BE2C (cell line): ENCODE results near the gene TMPRSS13.
"Not testable (repeated sequence)": the region's sequence is repeated elsewhere in the genome, so short reads cannot be mapped to it uniquely, and the experiment has no call there.

Source experiments
- DNase-seq: peaks from one replicate; pipeline ENCODE4 v3.0.0-alpha.2; 2020
- H3K27me3 ChIP-seq: fragments of 250-450 bp; sonication (Bioruptor Pico); 2 replicates; pipeline ENCODE4 v1.5.1; 2020; ENCODE audit warnings: mild to moderate bottlenecking
- H3K36me3 ChIP-seq: fragments of 250-450 bp; sonication (Bioruptor Pico); 2 replicates; pipeline ENCODE4 v1.5.1; 2020; ENCODE audit warnings: mild to moderate bottlenecking
- H3K4me1 ChIP-seq: fragments of 250-450 bp; sonication (Bioruptor Pico); 2 replicates; pipeline ENCODE4 v1.5.1; 2020
- H3K4me3 ChIP-seq: 2 replicates; pipeline ENCODE4 v1.5.1; 2011; ENCODE audit warnings: low read depth, low read length
- H3K9me3 ChIP-seq: fragments of 250-450 bp; sonication (Bioruptor Pico); 2 replicates; pipeline ENCODE4 v1.5.1; 2020
- CTCF ChIP-seq: IDR thresholded peaks from 2 replicates; pipeline ENCODE4 v1.5.1; 2012; ENCODE audit warnings: mild to moderate bottlenecking, low read depth, low read length

Gene TMPRSS13

GRCh38 chr11:117869604-117870003, 59.6 kb downstream of the TMPRSS13 start:
- no peak for DNase-seq
- H3K9me3 ChIP-seq, result no peaks in the 10 kb centered on the region
- H3K27me3 ChIP-seq, result no peaks in the 10 kb centered on the region
- no peak for TF ChIP-seq CTCF
- peaks cover 19% of the 10 kb centered on the region for H3K36me3 ChIP-seq
- H3K4me3 ChIP-seq, result no peak overlapping the region
- H3K4me1 ChIP-seq, result peaks cover 45% of the 10 kb centered on the region

- H3K27me3 ChIP-seq, result no peaks in the 10 kb centered on the region
- DNase-seq, result no peak
- no peaks in the 10 kb centered on the region for H3K9me3 ChIP-seq
- H3K36me3 ChIP-seq, result peaks cover 19% of the 10 kb centered on the region
- no peak overlapping the region for H3K4me3 ChIP-seq
- peaks cover 40% of the 10 kb centered on the region for H3K4me1 ChIP-seq
- TF ChIP-seq CTCF, result no peak
Measured at GRCh38 chr11:117868815-117869561, 60.2 kb downstream of the TMPRSS13 start.

GRCh38 chr11:117868088-117868487, 61.1 kb downstream of the TMPRSS13 start:
- Histone ChIP-seq H3K4me1 (peaks cover 36% of the 10 kb centered on the region), H3K9me3 (no peaks in the 10 kb centered on the region), H3K36me3 (peaks cover 19% of the 10 kb centered on the region), H3K4me3 (no peak overlapping the region), H3K27me3 (no peaks in the 10 kb centered on the region)
- DNase-seq, result no peak
- no peak for TF ChIP-seq CTCF

DNA sequence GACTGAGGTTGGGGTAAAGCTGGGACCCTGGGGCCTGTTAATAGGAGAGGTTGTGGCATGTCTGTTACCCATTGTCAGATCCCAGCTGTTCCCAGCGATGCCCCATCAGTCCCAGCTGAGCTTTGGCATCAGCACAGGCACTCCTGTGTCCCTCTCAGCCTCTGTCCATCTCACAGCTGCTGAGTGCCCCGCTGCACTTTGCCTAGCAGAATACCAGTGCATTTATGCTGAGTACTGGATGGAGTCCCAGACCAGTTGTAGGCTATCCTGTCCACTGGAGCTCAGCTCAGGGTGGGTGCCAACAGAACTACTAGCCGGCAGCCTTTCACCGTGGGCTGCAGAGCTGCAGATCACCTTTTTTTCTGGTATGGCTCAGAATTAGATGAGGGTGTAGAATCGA, 62.7 kb downstream of the TMPRSS13 start:
- DNase-seq, result no peak
- Histone ChIP-seq H3K27me3 (no peaks in the 10 kb centered on the region), H3K9me3 (no peaks in the 10 kb centered on the region), H3K4me1 (peaks cover 44% of the 10 kb centered on the region), H3K4me3 (no peak overlapping the region), H3K36me3 (peaks cover 19% of the 10 kb centered on the region)
- no peak for TF ChIP-seq CTCF

- H3K9me3 ChIP-seq, H3K27me3 ChIP-seq, DNase-seq, H3K4me3 ChIP-seq: not testable (repeated sequence)
- peaks cover 19% of the 10 kb centered on the region for H3K36me3 ChIP-seq
- H3K4me1 ChIP-seq, result peaks cover 44% of the 10 kb centered on the region
Measured at GRCh38 chr11:117865546-117865945, 63.7 kb downstream of the TMPRSS13 start.

- Histone ChIP-seq H3K4me1 (peaks cover 26% of the 10 kb centered on the region), H3K27me3 (no peaks in the 10 kb centered on the region), H3K4me3 (no peak overlapping the region), H3K9me3 (no peaks in the 10 kb centered on the region), H3K36me3 (peaks cover 26% of the 10 kb centered on the region)
- DNase-seq, result no peak
- TF ChIP-seq CTCF, result no peak
Measured at GRCh38 chr11:117863383-117863782, 65.8 kb downstream of the TMPRSS13 start.
